H1 (cell line): ENCODE data around the gene PTPRD. TPM values are rescaled to one million over a fixed set of nuclear protein-coding genes. Genes with fewer than 3 reads are reported as not detected.

Experiments used
- EZH2 ChIP-seq: fragments of 200-600 bp; sonication (generic); IDR thresholded peaks from 2 replicates; pipeline ENCODE4 v1.7.1; 2012; ENCODE audit warnings: low read depth, mild to moderate bottlenecking, moderate library complexity, low read length, inconsistent platforms; ENCODE audit not compliant: severe bottlenecking
- polyA plus RNA-seq, 7 experiments: library from polyadenylated mRNA; depleted of rRNA in 3 of 7; stranded (reverse) in 5 of 7; unstranded in 2 of 7; fragments of >200 nt in 5 of 7; fragments of 200-250 nt in 2 of 7; gene quantifications; 1 replicate in 5 of 7; 2 replicates in 1 of 7; 4 replicates in 1 of 7; pipeline versions ENCODE4 v1.2.1 to v1.2.3, GENCODE V29; 2011 to 2013; ENCODE audit warnings: missing spikeins in 2 of 7, mixed read lengths in 2 of 7
- total RNA-seq: library from RNA; stranded (reverse); fragmentation: NEBNext Ultra II Directional; extraction: Animal tissue kit (Norgen Biotek cat#: 25700); gene quantifications from 2 replicates; pipeline ENCODE4 v1.2.1, GENCODE V29; 2021

PTPRD gene
- total and polyA plus RNA-seq, 2 of the 8 experiments (the other 6 are each of a cell fraction or from before 2014, with no cell fraction given), result 17.2 to 77.0 TPM

GRCh38 chr9:9914174-9914573 is 698.6 kb downstream of the PTPRD start (continued):
- no peak for TF ChIP-seq EZH2
